Measurements from ENCODE around the gene SLC25A39. TPM values are rescaled to one million over a fixed set of nuclear protein-coding genes. Genes with fewer than 3 reads are reported as not detected.

Gene SLC25A39
- total RNA-seq, 1 experiment from 2014 or later, result 78.7 TPM

DNA sequence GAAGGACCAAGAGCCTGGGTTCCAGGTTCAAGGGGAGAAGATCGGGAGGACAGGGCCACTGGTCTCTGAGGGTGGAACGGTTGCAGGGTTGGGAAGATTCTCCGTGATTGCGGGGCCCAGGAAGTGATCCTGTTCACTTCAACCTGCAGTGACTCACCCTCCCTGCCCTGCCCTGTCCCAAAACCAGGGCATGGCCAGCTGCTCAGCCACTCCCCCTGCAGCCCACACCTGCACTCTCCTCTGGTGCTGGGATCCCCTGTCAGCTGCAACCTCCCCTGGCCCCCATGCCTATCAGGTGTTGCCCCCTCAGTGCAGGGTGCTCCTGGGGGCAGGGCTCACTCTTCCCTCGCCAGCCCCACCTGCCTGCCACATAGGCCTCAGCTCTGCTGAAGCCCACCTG lies 15.2 kb downstream of the SLC25A39 start:
- no peaks in the 10 kb centered on the region for H3K9me3 ChIP-seq (ENCODE audit: low read length)
- H3K27ac ChIP-seq (ENCODE audit: low read length), result no peak overlapping the region
- H3K9me2 ChIP-seq (replicated peaks; ENCODE audit: insufficient read depth, low read length), result no peaks in the 10 kb centered on the region
- no peak for DNase-seq
- no peaks in the 10 kb centered on the region for H3K27me3 ChIP-seq (ENCODE audit: low read length)
- H2AFZ ChIP-seq (ENCODE audit: low read length), result no peak overlapping the region
- no peak overlapping the region for H3K9ac ChIP-seq (ENCODE audit: low read length)
- H3K4me3 ChIP-seq (ENCODE audit: low read length), result no peak overlapping the region
- H4K20me1 ChIP-seq (ENCODE audit: insufficient read depth, low read depth, low read length), result 0 out of 2 replicates have a peak, but pooled peaks cover 4% of the 10 kb centered on the region
- H3K36me3 ChIP-seq (ENCODE audit: insufficient read depth, low read length), result no peaks in the 10 kb centered on the region
- no peak overlapping the region for H3K4me2 ChIP-seq (ENCODE audit: low read depth, low read length, poor library complexity, severe bottlenecking)
- peaks cover 23% of the 10 kb centered on the region for H3K4me1 ChIP-seq (ENCODE audit: low read length)
- H3K79me2 ChIP-seq (ENCODE audit: low read length), result no peaks in the 10 kb centered on the region

DNA sequence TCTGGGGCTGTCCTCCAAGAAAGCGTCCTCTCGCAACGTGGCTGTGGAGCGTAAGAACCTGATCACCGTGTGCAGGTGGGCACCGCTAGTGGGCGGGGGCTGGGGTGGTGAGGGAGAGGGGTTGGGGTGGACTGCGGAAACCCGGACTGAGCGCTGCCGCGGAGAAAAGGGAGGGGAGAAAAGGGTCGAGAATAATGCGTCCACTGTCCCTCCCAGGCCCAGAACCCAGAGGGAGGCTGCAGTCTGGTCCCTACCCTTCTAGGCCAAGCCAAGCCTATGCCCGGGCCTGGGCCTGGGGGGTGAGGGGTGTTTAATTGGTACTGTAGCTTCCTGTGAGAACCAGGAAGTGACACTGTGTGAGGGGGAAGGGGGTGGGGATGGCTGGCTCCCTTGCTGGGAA lies 15.8 kb downstream of the SLC25A39 start:
- no peak for DNase-seq
- Histone ChIP-seq H3K36me3 (ENCODE audit: insufficient read depth, low read length) (no peaks in the 10 kb centered on the region), H3K9me3 (ENCODE audit: low read length) (no peaks in the 10 kb centered on the region), H3K27ac (ENCODE audit: low read length) (no peak overlapping the region), H3K4me1 (ENCODE audit: low read length) (peaks cover 23% of the 10 kb centered on the region), H3K4me3 (ENCODE audit: low read length) (peak overlapping the region; percentile 25; the same call in 1 of the 2 replicates), H3K4me2 (ENCODE audit: low read depth, low read length, poor library complexity, severe bottlenecking) (peak overlapping the region; percentile 54), H2AFZ (ENCODE audit: low read length) (no peak overlapping the region), H3K9me2 (replicated peaks; ENCODE audit: insufficient read depth, low read length) (no peaks in the 10 kb centered on the region), H3K27me3 (ENCODE audit: low read length) (no peaks in the 10 kb centered on the region), H4K20me1 (ENCODE audit: insufficient read depth, low read depth, low read length) (0 out of 2 replicates have a peak, but pooled peaks cover 4% of the 10 kb centered on the region), H3K79me2 (ENCODE audit: low read length) (no peaks in the 10 kb centered on the region), H3K9ac (ENCODE audit: low read length) (no peak overlapping the region)

DNA sequence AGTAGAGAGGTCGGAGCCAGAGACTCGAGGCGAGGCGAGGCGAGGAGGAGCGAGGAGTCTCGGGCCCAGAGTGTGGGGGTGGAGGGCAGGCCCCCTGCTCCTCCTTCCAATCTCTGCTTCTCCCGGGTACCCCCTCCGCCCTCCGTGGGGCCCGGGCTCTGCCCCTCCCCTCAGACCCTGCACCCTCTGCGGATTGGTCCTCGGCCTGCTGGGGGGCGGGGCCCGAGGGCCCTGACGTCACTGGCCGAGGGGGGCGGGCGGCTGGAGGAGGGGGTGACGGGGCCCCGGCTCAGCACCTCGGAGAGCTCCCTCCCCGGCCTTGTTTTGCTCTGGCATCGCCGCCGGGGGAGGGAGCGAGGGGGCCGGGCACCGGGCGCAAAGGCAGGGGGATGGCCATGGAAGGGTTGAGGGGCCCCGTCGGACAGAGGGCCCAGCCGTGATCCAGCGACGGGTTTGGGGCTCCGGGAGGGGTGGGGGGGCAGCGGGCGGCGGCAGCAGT lies 16.3 kb downstream of the SLC25A39 start, which contains the start of gene RUNDC3A:
Gene RUNDC3A (plus strand): TSS at position 282 of the 499 bp plus-strand sequence. CDS start 232 bp downstream, outside the sequence.
- Histone ChIP-seq H2AFZ (ENCODE audit: low read length) (no peak within 1 kb of the TSS), H3K4me1 (ENCODE audit: low read length) (peaks cover 23% of the 10 kb centered on the region), H3K9me2 (replicated peaks; ENCODE audit: insufficient read depth, low read length) (no peaks in the 10 kb centered on the region), H3K9me3 (ENCODE audit: low read length) (no peaks in the 10 kb centered on the region), H3K27me3 (ENCODE audit: low read length) (no peaks in the 10 kb centered on the region), H3K36me3 (ENCODE audit: insufficient read depth, low read length) (no peaks in the 10 kb centered on the region), H3K79me2 (ENCODE audit: low read length) (no peaks in the 10 kb centered on the region), H4K20me1 (ENCODE audit: insufficient read depth, low read depth, low read length) (0 out of 2 replicates have a peak, but pooled peaks cover 4% of the 10 kb centered on the region), H3K4me2 (ENCODE audit: low read depth, low read length, poor library complexity, severe bottlenecking) (peak within 1 kb of the TSS; percentile 54), H3K9ac (ENCODE audit: low read length) (no peak within 1 kb of the TSS), H3K4me3 (ENCODE audit: low read length) (peak within 1 kb of the TSS; percentile 25; the same call in 1 of the 2 replicates), H3K27ac (ENCODE audit: low read length) (no peak within 1 kb of the TSS)
- peak; percentile 96 for DNase-seq

DNA sequence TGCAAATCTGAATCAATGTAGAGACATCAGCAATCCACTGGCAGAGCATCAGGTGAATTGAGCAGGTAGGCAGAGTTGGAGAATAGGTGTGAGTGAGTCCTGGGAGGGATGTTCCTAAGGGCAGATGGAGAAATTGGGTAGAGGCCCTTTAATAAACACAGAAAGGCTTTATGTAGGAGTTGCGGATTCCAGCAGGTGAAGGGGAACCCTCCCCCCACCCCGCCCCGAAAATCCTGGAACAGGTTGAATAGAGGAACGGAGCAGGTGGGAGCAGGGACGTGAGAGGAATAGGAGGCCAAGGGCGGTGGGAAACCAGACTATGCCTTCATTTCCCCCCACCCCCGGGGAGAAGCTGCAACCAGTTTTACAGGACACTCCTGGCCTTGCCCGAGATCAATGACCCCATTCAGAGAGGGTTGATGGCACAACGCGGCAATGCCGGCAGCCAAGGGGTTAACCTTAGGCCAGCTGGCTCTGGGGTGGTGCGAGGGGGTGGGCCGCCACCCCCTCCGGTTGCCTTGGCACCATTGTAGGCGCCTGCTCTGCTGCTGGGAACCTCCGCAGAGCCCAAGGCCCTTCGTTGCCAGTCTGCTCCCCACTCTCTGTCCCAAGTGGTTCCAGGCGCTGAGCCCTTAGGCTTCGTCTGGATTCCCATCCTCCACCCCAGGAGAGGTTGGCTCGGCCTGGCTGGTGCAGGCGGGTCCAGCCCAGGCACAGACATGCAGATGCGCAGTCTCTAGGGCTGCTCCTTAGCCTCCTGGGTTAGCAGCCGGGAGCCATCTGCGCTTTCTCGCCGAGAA lies 17.0 kb downstream of the SLC25A39 start:
- Histone ChIP-seq H3K4me1 (ENCODE audit: low read length) (peaks cover 23% of the 10 kb centered on the region), H3K9me2 (replicated peaks; ENCODE audit: insufficient read depth, low read length) (no peaks in the 10 kb centered on the region), H3K4me2 (ENCODE audit: low read depth, low read length, poor library complexity, severe bottlenecking) (peak overlapping the region; percentile 31), H3K27ac (ENCODE audit: low read length) (no peak overlapping the region), H3K36me3 (ENCODE audit: insufficient read depth, low read length) (no peaks in the 10 kb centered on the region), H3K9me3 (ENCODE audit: low read length) (no peaks in the 10 kb centered on the region), H2AFZ (ENCODE audit: low read length) (no peak overlapping the region), H3K4me3 (ENCODE audit: low read length) (no peak overlapping the region), H4K20me1 (ENCODE audit: insufficient read depth, low read depth, low read length) (0 out of 2 replicates have a peak, but pooled peaks cover 4% of the 10 kb centered on the region), H3K27me3 (ENCODE audit: low read length) (no peaks in the 10 kb centered on the region), H3K79me2 (ENCODE audit: low read length) (no peaks in the 10 kb centered on the region), H3K9ac (ENCODE audit: low read length) (no peak overlapping the region)
- DNase-seq, result no peak

DNA sequence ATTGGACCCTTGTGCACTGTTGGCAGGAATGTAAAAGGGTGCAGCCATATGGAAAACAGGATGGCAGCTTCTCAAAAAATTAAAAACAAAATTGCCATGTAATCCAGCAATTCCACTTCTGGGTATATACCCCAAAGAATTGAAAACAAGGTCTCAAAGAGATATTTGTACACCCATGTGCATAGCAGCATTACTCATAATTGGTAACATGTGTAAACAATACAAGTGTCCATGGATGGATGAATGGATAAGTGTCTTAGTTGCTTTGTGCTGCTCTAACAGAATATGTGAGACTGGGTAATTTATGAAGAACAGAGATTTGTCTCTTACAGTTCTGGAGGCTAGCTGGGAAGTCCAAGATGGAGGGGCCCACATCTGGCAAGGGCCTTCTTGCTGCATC lies 20.0 kb downstream of the SLC25A39 start:
- no peaks in the 10 kb centered on the region for H3K27me3 ChIP-seq (ENCODE audit: low read length)

DNA sequence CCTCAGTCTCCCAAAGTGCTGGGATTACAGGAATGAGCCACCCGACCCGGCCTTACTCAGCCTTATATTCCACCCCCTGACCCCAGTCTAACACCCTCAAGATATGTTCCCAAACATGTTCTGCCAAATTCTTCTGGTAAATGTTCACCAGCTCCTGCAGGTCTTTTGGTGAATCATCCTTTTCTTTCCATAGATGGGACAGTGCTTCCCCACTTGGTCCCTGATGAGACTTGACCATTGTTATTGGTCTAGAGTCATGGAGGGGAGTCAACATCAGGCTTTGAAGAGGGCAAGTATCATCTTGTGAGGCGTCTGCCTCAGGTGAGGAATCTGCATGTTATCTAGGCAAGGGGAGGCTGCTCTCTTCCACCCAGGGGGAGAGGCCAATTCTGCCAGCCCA lies 26.6 kb downstream of the SLC25A39 start:
- no peaks in the 10 kb centered on the region for H3K36me3 ChIP-seq (ENCODE audit: insufficient read depth, low read length)
- H4K20me1 ChIP-seq (ENCODE audit: insufficient read depth, low read depth, low read length), result no peaks in the 10 kb centered on the region
- no peaks in the 10 kb centered on the region for H3K79me2 ChIP-seq (ENCODE audit: low read length)
- DNase-seq, result no peak
- no peak overlapping the region for H3K27ac ChIP-seq (ENCODE audit: low read length)
- no peaks in the 10 kb centered on the region for H3K27me3 ChIP-seq (ENCODE audit: low read length)
- no peak overlapping the region for H3K4me3 ChIP-seq (ENCODE audit: low read length)
- no peaks in the 10 kb centered on the region for H3K9me3 ChIP-seq (ENCODE audit: low read length)
- no peaks in the 10 kb centered on the region for H3K9me2 ChIP-seq (replicated peaks; ENCODE audit: insufficient read depth, low read length)
- H2AFZ ChIP-seq (ENCODE audit: low read length), result no peak overlapping the region
- H3K9ac ChIP-seq (ENCODE audit: low read length), result no peak overlapping the region
- no peaks in the 10 kb centered on the region for H3K4me1 ChIP-seq (ENCODE audit: low read length)
- no peak overlapping the region for H3K4me2 ChIP-seq (ENCODE audit: low read depth, low read length, poor library complexity, severe bottlenecking)

More for the DNA sequence above, 20.0 kb downstream of the SLC25A39 start:
- Histone ChIP-seq H3K27ac (ENCODE audit: low read length) (no peak overlapping the region), H3K4me1 (ENCODE audit: low read length) (peaks cover 12% of the 10 kb centered on the region), H4K20me1 (ENCODE audit: insufficient read depth, low read depth, low read length) (no peaks in the 10 kb centered on the region), H3K4me3 (ENCODE audit: low read length) (no peak overlapping the region), H3K36me3 (ENCODE audit: insufficient read depth, low read length) (no peaks in the 10 kb centered on the region), H2AFZ (ENCODE audit: low read length) (no peak overlapping the region), H3K4me2 (ENCODE audit: low read depth, low read length, poor library complexity, severe bottlenecking) (no peak overlapping the region), H3K9me3 (ENCODE audit: low read length) (no peaks in the 10 kb centered on the region), H3K79me2 (ENCODE audit: low read length) (no peaks in the 10 kb centered on the region), H3K9ac (ENCODE audit: low read length) (no peak overlapping the region), H3K9me2 (replicated peaks; ENCODE audit: insufficient read depth, low read length) (no peaks in the 10 kb centered on the region)
- no peak for DNase-seq

DNA sequence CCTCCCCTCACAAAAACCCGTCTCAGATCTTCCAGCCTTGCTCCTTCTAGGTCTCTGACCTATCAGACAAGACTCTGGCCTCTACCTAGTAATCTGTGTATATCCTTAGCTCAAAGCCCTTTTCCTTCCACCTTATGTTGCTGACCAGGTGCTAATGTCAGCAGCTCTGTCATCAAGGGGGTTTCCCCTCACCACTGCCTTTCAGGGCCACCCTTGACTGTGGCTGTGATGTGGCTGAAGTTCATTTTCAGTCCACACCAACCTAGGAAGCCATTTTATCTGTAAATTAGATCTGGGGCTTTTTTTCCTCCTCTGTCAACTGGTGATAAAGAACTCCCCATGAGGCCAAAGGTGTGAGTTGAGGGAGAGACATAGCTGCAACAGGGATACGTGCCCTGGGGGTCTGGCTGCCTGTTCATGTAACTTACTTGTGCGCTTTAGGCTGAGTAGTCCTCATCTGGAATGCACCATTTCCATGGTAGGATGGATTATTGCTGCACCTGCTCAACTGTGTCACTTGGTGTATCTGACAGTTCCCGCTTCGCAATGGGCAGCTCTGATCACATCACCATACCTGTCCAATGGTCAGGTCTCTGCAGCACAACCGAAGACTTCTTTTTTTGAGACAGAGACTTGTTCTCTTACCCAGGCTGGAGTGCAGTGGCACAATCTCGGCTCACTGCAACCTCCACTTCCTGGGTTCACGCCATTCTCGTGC lies 31.0 kb downstream of the SLC25A39 start:
- Histone ChIP-seq H3K9ac (ENCODE audit: low read length) (no peak overlapping the region), H3K9me3 (ENCODE audit: low read length) (no peaks in the 10 kb centered on the region), H3K27me3 (ENCODE audit: low read length) (no peaks in the 10 kb centered on the region), H3K27ac (ENCODE audit: low read length) (no peak overlapping the region), H3K36me3 (ENCODE audit: insufficient read depth, low read length) (no peaks in the 10 kb centered on the region), H3K4me1 (ENCODE audit: low read length) (peaks cover 3% of the 10 kb centered on the region), H3K4me3 (ENCODE audit: low read length) (no peak overlapping the region), H2AFZ (ENCODE audit: low read length) (no peak overlapping the region), H3K9me2 (replicated peaks; ENCODE audit: insufficient read depth, low read length) (no peaks in the 10 kb centered on the region), H3K4me2 (ENCODE audit: low read depth, low read length, poor library complexity, severe bottlenecking) (no peak overlapping the region), H4K20me1 (ENCODE audit: insufficient read depth, low read depth, low read length) (no peaks in the 10 kb centered on the region), H3K79me2 (ENCODE audit: low read length) (no peaks in the 10 kb centered on the region)
- no peak for DNase-seq

DNA sequence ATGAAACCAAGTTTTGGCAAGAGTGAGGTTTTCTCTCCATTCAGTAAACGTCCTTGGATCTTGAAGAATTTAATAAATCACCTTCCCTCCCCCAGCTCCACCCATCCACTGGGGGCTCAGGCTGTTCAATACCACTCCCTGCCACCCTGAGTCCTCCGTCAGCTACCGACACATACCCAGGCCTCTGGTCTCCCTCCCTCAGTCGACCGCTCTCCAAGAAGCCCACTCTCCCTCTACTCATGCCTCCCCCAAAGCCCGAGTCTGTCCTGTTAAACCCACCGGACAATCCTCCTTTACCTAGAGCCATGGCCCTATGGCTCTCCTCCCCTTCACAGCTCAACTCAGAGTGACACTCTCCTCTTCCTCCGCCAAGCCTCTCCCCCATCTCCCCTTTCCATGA lies 37.0 kb downstream of the SLC25A39 start:
- H3K79me2 ChIP-seq (ENCODE audit: low read length), result no peaks in the 10 kb centered on the region
- H3K9me2 ChIP-seq (replicated peaks; ENCODE audit: insufficient read depth, low read length), result no peaks in the 10 kb centered on the region
- H3K4me2 ChIP-seq (ENCODE audit: low read depth, low read length, poor library complexity, severe bottlenecking), result no peak overlapping the region
- no peaks in the 10 kb centered on the region for H3K9me3 ChIP-seq (ENCODE audit: low read length)
- H3K27ac ChIP-seq (ENCODE audit: low read length), result no peak overlapping the region
- H3K27me3 ChIP-seq (ENCODE audit: low read length), result no peaks in the 10 kb centered on the region
- no peak overlapping the region for H3K4me3 ChIP-seq (ENCODE audit: low read length)
- H3K9ac ChIP-seq (ENCODE audit: low read length), result no peak overlapping the region
- H3K36me3 ChIP-seq (ENCODE audit: insufficient read depth, low read length), result no peaks in the 10 kb centered on the region
- H2AFZ ChIP-seq (ENCODE audit: low read length), result no peak overlapping the region
- peaks cover 12% of the 10 kb centered on the region for H3K4me1 ChIP-seq (ENCODE audit: low read length)
- no peaks in the 10 kb centered on the region for H4K20me1 ChIP-seq (ENCODE audit: insufficient read depth, low read depth, low read length)
- no peak for DNase-seq
